ENCODE data around the gene KASH5. TPM values are rescaled to one million over a fixed set of nuclear protein-coding genes. Genes with fewer than 3 reads are reported as not detected.

Gene KASH5
- total RNA-seq, 1 experiment from 2014 or later: 0.42 TPM

DNA sequence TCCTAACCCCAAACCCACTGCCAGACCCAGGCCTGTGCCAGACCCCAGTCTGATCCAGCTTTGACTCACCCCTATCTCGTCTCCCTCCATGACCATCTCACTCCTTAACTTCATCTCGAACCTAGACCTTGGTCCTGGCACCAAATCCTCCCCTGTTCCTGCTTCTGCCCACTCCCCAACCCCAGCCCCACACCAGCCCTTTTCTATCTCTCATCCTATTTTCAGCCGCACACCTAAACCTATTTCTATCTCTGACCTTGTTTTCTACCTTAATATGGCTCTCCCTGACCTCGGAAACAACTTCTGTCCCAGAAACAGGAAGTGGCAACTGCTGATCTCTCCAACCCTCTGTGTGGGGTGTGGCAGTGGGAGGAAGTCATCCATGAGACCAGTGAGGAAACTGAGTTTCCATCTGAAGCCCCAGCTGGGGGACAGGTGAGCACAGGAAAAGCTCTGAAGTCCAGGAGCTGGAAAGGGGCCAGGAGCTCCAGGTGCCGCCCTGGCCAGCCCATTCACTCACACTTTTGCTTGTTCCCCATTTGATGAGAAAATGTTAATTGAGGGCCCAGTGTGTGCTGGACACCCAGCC is 21.5 kb downstream of the KASH5 start:
- H3K9me3 Mint-ChIP-seq: no peaks in the 10 kb centered on the region
- no peak overlapping the region for H3K4me3 Mint-ChIP-seq
- peaks cover 30% of the 10 kb centered on the region for H3K4me1 Mint-ChIP-seq
- POLR2A ChIA-PET: no interaction called here
- no peaks in the 10 kb centered on the region for H3K36me3 Mint-ChIP-seq
- no peak for DNase-seq (ENCODE audit: low spot score)
- H3K27ac Mint-ChIP-seq: no peak overlapping the region
- no peak for TF ChIP-seq GABPB1 (CRISPR knock-in tag; IDR thresholded peaks at IDR 0.05)
- no peak for TF ChIP-seq MAX (CRISPR knock-in tag; IDR thresholded peaks at IDR 0.05)
- no peak for TF ChIP-seq ERG (CRISPR knock-in tag; IDR thresholded peaks at IDR 0.05)
- TF ChIP-seq, protein P1, sequence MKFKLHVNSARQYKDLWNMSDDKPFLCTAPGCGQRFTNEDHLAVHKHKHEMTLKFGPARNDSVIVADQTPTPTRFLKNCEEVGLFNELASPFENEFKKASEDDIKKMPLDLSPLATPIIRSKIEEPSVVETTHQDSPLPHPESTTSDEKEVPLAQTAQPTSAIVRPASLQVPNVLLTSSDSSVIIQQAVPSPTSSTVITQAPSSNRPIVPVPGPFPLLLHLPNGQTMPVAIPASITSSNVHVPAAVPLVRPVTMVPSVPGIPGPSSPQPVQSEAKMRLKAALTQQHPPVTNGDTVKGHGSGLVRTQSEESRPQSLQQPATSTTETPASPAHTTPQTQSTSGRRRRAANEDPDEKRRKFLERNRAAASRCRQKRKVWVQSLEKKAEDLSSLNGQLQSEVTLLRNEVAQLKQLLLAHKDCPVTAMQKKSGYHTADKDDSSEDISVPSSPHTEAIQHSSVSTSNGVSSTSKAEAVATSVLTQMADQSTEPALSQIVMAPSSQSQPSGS (CRISPR knock-in tag; IDR thresholded peaks at IDR 0.05; ENCODE audit: borderline replicate concordance, low read depth): no peak
- TF ChIP-seq, protein P2, sequence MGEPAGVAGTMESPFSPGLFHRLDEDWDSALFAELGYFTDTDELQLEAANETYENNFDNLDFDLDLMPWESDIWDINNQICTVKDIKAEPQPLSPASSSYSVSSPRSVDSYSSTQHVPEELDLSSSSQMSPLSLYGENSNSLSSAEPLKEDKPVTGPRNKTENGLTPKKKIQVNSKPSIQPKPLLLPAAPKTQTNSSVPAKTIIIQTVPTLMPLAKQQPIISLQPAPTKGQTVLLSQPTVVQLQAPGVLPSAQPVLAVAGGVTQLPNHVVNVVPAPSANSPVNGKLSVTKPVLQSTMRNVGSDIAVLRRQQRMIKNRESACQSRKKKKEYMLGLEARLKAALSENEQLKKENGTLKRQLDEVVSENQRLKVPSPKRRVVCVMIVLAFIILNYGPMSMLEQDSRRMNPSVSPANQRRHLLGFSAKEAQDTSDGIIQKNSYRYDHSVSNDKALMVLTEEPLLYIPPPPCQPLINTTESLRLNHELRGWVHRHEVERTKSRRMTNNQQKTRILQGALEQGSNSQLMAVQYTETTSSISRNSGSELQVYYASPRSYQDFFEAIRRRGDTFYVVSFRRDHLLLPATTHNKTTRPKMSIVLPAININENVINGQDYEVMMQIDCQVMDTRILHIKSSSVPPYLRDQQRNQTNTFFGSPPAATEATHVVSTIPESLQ (CRISPR knock-in tag; IDR thresholded peaks at IDR 0.05): no peak
- no peak for ATAC-seq
- CTCF ChIA-PET: interaction anchor here (1.0 to 2.0 kb wide), 5 partner anchors 8 to 33 kb away, joined by 3 to 10 read pairs (median 4); no protein-coding TSS in a partner anchor
- peaks cover 15% of the 10 kb centered on the region; the same call in 1 of the 2 replicates for H3K27me3 Mint-ChIP-seq (ENCODE audit: low read depth)

- Mint-ChIP-seq H3K4me1 (peaks cover 33% of the 10 kb centered on the region), H3K9me3 (no peaks in the 10 kb centered on the region), H3K36me3 (no peaks in the 10 kb centered on the region), H3K4me3 (no peak overlapping the region), H3K27me3 (ENCODE audit: low read depth) (peaks cover 15% of the 10 kb centered on the region; the same call in 1 of the 2 replicates), H3K27ac (no peak overlapping the region)
- CTCF ChIA-PET: interaction anchor here (1.1 to 2.0 kb wide), 4 partner anchors 10 to 49 kb away, joined by 4 to 10 read pairs (median 5); partner anchors contain the start of genes GFY and TEAD2
- no peak for ATAC-seq
- no peak for DNase-seq (ENCODE audit: low spot score)
- POLR2A ChIA-PET: interaction anchor here (0.5 kb wide), 1 partner anchor 658 kb away, joined by 3 read pairs; no protein-coding TSS in a partner anchor
- TF ChIP-seq, protein P3, sequence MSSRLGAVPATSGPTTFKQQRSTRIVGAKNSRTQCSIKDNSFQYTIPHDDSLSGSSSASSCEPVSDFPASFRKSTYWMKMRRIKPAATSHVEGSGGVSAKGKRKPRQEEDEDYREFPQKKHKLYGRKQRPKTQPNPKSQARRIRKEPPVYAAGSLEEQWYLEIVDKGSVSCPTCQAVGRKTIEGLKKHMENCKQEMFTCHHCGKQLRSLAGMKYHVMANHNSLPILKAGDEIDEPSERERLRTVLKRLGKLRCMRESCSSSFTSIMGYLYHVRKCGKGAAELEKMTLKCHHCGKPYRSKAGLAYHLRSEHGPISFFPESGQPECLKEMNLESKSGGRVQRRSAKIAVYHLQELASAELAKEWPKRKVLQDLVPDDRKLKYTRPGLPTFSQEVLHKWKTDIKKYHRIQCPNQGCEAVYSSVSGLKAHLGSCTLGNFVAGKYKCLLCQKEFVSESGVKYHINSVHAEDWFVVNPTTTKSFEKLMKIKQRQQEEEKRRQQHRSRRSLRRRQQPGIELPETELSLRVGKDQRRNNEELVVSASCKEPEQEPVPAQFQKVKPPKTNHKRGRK (CRISPR knock-in tag; IDR thresholded peaks at IDR 0.05; ENCODE audit: borderline replicate concordance): no peak
- TF ChIP-seq TCF7 (CRISPR knock-in tag; IDR thresholded peaks at IDR 0.05; ENCODE audit: low read depth) (no peak), CBFB (CRISPR knock-in tag; IDR thresholded peaks at IDR 0.05; ENCODE audit: low read depth) (no peak), TP53 (CRISPR knock-in tag; IDR thresholded peaks at IDR 0.05) (no peak), JAZF1 (CRISPR knock-in tag; IDR thresholded peaks at IDR 0.05) (no peak), AFF4 (CRISPR knock-in tag; IDR thresholded peaks at IDR 0.05; ENCODE audit: borderline replicate concordance) (no peak), ZNF219 (CRISPR knock-in tag; IDR thresholded peaks at IDR 0.05; ENCODE audit: borderline replicate concordance) (no peak), NFATC4 (CRISPR knock-in tag; IDR thresholded peaks at IDR 0.05) (no peak), PRDM15 (CRISPR knock-in tag; IDR thresholded peaks at IDR 0.05) (no peak), ESRRA (CRISPR knock-in tag; IDR thresholded peaks at IDR 0.05; ENCODE audit: borderline replicate concordance) (no peak), JUN (CRISPR knock-in tag; IDR thresholded peaks at IDR 0.05) (no peak), NFYB (CRISPR knock-in tag; conservative IDR thresholded peaks at IDR 0.05; ENCODE audit: low read depth) (no peak)
- TF ChIP-seq, protein P4, sequence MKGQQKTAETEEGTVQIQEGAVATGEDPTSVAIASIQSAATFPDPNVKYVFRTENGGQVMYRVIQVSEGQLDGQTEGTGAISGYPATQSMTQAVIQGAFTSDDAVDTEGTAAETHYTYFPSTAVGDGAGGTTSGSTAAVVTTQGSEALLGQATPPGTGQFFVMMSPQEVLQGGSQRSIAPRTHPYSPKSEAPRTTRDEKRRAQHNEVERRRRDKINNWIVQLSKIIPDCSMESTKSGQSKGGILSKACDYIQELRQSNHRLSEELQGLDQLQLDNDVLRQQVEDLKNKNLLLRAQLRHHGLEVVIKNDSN (CRISPR knock-in tag; IDR thresholded peaks at IDR 0.05): no peak
Measured at GRCh38 chr19:49411681-49412326, 23.8 kb downstream of the KASH5 start.
